Right lobe of liver (tissue), 4 donors: Measurements from ENCODE around the gene XAB2.

Experiments used
- CTCF ChIP-seq, 4 donors: fragments of 200-600 bp in 3 of 4; fragments of 450-650 bp in 1 of 4; IDR thresholded peaks; one replicate each; pipeline versions ENCODE4 v1.5.1 to v1.8.0; 2016 to 2022; ENCODE audit warnings: antibody characterized with exemption in 4 of 4, mild to moderate bottlenecking in 2 of 4
- POLR2A ChIP-seq: fragments of 450-650 bp; IDR thresholded peaks from one replicate; pipeline ENCODE4 v1.6.1; 2017; ENCODE audit warnings: antibody characterized with exemption, mild to moderate bottlenecking
- donor health status: DM: no; HTN: no; CAD: no.
- donor health status: DM: no; HTN: no; CAD: no.
- donor health status: DM: no; HTN: yes; CAD: no.

GRCh38 chr19:7658219-7658686, 28.9 kb upstream of the XAB2 start:
- TF ChIP-seq CTCF (IDR thresholded peaks at IDR 0.05) (no peak), POLR2A (no peak)
